Posterior vena cava (tissue), 2 donors: Measurements from ENCODE around the gene TIMM23. TPM values are rescaled to one million over a fixed set of nuclear protein-coding genes. Genes with fewer than 3 reads are reported as not detected.
"Not testable (repeated sequence)": the region's sequence is repeated elsewhere in the genome, so short reads cannot be mapped to it uniquely, and the experiment has no call there.

Experiments used
- DNase-seq: peaks from one replicate; pipeline ENCODE4 v3.0.0-alpha.2; 2020; ENCODE audit warnings: low spot score
- intact Hi-C, 2 donors: fragments of 100-400 bp; cut with DNase I; formaldehyde crosslinking; loops; one replicate each; pipeline versions ENCODE4 v1.14.1 to v1.14.2; 2022 to 2023
- total RNA-seq, 2 donors: library from RNA; stranded (reverse); fragmentation: NEBNext Ultra II Directional; extraction: Animal tissue kit (Norgen Biotek cat#: 25700); gene quantifications; one replicate each; pipeline ENCODE4 v1.2.1, GENCODE V29; 2021
- donor health status: DM: yes; HTN: yes; CAD: no.
- donor health status: DM: yes; HTN: yes; CAD: no.

TIMM23 gene
- total RNA-seq, 2 donors from 2014 or later, result 36.8 to 37.7 TPM

DNA sequence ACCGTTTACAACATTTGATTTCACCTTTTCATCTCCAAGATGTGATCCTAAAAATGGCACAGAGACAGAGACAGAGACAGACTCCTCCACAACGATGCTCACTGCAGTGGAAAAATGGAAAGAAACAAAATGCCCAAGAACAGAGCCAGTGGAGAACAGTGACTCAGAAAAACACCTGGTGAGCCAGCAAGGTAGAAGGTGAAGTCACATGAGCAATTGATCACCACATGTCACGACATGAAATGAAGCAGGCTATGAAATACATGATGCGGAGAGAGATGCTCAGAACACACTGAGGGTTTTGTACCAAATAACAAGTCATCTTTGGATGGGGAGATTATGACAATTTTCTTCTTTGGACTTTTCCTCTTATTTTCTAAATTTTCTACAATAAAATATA lies 70.2 kb downstream of the TIMM23 start:
- intact Hi-C loops, result no loop called here
- no peak for DNase-seq

DNA sequence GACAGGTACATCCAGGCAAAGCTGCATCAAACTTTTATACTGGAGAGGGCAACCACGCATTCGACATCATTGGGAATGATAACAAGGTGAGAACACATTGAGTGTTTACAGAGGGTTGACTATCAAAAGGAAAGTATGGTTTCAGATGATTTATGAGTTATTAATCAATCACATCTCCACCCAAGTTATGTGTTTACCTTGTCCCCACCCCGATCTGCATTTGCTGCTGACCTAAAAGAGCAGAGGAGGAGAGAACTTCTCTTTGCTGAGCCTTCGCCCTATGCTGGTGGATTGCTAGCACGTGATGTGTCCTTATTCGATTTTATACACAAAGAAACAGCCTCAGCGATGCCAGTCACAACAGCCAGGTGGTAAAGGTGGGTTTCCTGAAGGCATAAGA lies 74.0 kb downstream of the TIMM23 start, which contains the start of gene MSMB:
Gene MSMB, minus strand, starts transcription at position 9 of the 400 bp plus-strand sequence. CDS start 32 bp downstream, outside the sequence.
- DNase-seq, result no peak
- intact Hi-C loops, result no loop called here

DNA sequence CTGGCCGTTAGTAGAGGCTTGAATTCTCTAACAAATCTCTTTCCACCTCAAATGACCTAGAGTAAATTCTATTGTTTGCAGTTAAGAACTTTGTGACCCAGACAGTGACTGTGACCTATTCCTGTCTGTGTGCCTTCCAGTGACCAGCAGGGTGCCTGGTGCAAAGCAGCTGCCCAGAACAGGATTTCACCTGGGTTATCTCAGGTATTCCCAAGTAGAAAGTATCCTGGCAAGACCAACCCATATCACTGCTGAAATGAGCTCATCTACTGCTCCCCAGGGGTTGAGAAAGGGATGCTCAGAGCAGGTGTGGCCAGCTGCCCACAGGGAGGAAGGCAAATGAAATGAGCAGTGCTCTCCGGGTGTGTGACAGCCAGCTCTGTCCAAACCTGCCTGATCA lies 75.9 kb downstream of the TIMM23 start:
- intact Hi-C loops, result no loop called here
- no peak for DNase-seq

DNA sequence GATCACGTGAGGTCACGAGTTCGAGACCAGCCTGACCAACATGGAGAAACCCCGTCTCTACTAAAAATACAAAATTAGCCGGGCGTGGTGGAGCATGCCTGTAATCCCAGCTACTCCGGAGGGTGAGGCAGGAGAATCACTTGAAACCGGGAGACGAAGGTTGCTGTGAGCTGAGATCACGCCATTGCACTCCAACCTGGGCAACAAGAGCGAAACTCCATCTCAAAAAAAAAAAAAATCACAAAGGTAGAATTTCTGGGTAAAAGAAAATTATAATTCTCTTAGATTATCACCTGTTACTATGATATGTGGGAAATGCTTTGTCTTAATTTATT lies 77.2 kb downstream of the TIMM23 start:
- DNase-seq, intact Hi-C loops: not testable (repeated sequence)

DNA sequence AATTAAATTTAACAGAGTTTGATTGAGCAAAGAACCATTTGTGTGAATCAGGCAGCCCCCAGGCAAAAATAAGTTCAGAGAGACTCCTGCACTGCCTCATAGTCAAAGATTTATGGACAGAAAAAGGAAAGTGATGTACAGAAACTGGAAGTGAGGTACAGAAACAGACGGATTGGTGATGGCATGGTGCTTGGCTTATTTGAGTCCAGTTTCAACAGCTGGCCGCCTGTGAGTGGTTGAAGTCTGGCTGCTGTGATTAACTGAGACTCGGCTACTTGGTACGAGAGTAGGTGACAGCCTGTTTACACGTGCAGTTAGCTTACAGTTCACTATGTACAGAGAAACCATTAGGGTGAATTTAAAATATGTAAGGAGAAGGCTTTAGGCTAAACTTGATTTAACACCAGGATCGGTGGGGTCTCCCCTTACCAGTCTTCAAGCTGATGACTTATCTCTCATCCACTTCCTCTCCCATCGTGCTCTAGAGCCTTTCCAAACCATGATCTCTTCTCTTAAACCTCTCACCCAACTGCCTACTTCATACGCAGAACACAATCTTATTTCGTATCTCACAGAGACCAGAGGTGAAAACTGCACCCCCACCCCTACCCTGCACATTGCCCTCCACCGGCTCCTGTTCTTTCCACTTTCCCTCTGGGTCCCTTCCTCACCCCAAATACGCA lies 78.8 kb downstream of the TIMM23 start:
- DNase-seq, result no peak
- intact Hi-C loops, result no loop called here

DNA sequence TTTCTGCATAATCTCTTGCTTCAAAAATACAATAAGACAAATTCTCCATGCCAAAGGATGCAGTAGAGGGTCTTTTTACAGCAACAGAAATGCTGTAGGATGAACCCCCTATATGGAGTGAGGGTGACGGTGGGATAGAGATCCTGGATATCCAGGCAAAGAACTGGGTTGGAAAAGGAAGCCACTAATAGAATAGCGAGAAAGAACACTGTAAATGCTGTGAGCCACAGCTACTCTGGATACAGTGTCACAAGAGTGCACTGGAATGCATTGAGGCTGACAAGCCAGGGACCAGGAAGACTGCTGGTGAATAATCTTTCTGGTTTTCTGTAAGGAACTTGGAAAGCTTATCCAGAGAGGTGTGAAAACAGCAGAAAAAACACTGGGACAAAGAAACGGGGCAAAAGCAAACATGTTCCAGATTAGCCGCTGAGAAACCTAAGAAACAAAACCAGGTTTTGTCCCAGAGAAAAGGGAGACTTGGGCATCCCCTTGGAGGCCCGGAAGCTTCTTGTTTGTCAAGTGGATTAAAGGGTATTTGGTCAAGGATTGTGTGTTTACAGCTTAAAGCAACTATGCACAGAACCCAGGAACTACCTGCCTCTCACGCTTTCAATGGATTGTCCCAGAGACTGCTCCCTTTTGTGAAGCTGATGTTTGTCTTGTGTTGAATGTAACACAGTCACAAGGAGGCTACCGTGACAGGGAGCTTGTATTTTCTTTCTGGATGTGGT lies 79.9 kb downstream of the TIMM23 start:
- intact Hi-C loops, result no loop called here
- DNase-seq, result no peak

DNA sequence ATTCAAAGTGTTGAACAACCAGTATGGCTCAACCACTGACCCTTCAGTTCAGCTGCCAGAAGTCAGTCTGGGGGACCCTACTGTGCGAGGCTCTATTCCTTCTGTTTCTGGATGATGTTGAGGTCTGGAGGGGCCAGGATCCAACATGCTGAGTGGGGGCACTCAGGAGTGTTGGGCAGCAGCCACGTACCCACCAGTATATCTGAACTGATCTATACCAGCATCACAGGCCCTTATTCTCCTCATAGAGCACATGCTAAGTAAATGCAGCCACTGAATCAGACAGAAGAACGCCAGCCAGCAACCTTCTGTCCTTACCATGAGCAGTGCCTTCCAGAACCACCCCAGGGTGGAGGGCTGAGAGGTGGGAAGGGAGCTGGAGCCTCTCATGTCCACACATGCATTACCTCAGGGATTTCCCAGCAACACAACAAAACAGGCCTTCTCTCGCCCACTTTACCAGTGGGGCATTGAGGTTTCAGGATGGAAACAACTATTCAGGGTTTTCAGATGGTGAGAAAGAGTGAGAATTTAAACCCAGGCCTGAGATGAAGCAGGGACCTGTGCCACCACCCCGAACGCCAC lies 80.6 kb downstream of the TIMM23 start:
- no peak for DNase-seq
- intact Hi-C loops, result no loop called here

Other genes starting within 250 kb of the TIMM23 start
- gene WASHC2C, start 245.2 kb upstream of the TIMM23 start, total RNA-seq, result 10 to 100 TPM; 34.5 to 34.7 TPM
- gene AGAP4, start 125.0 kb upstream of the TIMM23 start, total RNA-seq, result 10 to 100 TPM; 11.2 to 11.7 TPM
- gene NCOA4, start 58.1 kb downstream of the TIMM23 start, total RNA-seq, result 100 to 1,000 TPM in 1 of 2 donors, 10 to 100 TPM in 1; 99.0 to 123 TPM
- gene MSMB, start 73.8 kb downstream of the TIMM23 start, total RNA-seq, result not detected